ENCODE results near the gene DCAF11.

DNA sequence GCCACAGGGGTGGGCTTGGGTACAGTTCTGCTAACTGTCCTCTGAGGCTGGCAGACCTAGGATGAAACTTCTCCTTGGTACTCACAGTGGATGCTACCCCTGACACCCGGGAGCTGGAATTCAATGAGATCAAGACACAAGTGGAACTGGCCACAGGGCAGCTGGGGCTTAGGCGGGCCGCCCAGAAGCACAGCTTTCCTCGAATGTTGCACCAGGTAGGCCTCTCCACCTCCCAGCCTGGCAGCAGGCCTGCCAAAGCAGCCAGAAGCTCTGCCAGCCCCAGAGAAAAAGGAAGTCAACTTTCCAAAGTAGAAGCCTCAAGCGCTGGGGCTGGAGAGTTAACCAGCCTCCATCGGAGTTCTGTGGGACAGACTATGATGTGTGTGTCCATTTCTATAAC, 2.6 kb downstream of the DCAF11 start:
- TF ChIP-seq EZH2 (IDR thresholded peaks at IDR 0.05; ENCODE audit: low read length, unreplicated experiment) (no peak), CTCF (conservative IDR thresholded peaks at IDR 0.05; ENCODE audit: low read depth, low read length) (no peak), EZH2phosphoT487 (IDR thresholded peaks at IDR 0.05; ENCODE audit: borderline replicate concordance, low read length) (no peak)
